HUDEP-2 (cell line): ENCODE measurements around the gene RABEPK.
"Not testable (repeated sequence)": the region's sequence is repeated elsewhere in the genome, so short reads cannot be mapped to it uniquely, and the experiment has no call there.

ENCODE experiments used
- DNase-seq, 76 experiments: peaks; one replicate each; lab custom pipeline; 2025; ENCODE audit not compliant: unreplicated experiment in 76 of 76; lab: John Stamatoyannopoulos, UW

RABEPK gene, protein sequence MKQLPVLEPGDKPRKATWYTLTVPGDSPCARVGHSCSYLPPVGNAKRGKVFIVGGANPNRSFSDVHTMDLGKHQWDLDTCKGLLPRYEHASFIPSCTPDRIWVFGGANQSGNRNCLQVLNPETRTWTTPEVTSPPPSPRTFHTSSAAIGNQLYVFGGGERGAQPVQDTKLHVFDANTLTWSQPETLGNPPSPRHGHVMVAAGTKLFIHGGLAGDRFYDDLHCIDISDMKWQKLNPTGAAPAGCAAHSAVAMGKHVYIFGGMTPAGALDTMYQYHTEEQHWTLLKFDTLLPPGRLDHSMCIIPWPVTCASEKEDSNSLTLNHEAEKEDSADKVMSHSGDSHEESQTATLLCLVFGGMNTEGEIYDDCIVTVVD

GRCh38 chr9:125200216-125201047 is at the start of gene RABEPK:
Gene RABEPK (plus strand): TSS chr9:125200542. CDS start chr9:125203014, 2,472 bp downstream.
- DNase-seq, result peak in 74 of 76 experiments; percentile 39 to 99 (median 80)

DNA sequence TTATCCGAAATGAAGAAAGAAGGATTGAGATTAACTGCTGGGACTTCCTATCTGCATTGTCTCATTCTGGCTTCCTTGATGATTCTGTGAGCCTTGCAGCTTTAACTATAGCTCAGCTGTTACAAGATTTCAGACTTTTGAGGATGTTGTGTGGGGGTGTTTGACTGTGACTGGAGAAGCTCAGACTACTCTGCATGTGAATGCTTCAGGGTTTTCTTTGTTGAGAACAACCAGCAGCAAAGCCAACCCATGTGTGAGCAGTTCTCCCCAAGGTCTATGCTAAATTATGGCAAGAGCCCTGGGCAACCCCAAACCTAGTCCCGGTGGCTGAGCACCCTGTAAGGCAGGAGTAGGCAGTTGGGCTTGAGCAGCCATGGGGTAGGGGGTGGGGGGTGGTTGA is 48.6 kb upstream of the RABEPK start:
- no peak for DNase-seq

DNA sequence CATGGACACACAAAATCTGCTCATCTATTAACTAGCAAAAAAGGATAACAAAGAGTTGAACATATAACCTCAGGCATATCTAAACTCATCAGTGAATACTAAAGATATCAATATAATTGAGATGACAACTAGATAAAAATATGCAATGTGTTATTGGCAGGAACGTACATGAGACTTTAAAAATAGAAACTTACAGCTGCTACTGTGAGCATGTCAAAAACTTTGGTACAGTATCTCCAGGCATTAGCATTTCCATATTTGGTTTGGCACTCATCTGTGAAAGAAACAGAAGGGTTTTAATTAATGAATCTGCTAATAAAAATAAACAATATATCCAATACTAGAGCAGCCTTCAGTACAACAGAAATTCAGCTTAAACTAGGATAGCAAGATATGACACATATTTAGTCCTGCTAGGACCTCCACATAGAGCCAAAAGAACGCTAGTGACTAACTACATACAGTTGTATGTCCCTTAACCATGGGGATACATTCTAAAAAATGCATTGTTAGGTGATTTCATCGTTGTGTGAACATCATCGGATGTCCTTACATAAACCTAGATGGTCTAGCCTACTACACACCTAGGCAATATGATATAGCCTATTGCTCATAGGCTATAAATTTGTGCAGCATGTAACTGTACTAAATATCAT is 46.5 kb upstream of the RABEPK start:
- DNase-seq, result no peak

GRCh38 chr9:125156551-125156950 is 43.8 kb upstream of the RABEPK start:
- DNase-seq, result no peak

DNA sequence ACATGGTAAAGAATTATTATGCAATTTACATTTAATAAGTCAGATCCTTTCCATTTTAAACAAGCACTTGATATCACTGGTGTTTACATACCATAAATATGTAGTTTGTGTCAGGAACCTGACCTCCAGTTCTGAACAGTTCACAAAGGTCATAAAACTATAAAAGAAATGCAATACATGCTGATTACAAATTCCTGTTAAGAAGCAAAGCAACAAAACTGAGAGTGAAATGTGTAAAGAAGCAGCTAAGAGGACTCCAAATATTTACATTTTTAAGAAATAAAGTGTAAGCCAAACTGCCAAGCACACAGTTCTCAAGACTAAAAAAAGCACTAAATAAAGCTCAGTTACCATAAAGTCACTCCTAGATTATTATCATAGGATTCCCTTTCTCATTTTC is 39.6 kb upstream of the RABEPK start:
- no peak for DNase-seq

DNA sequence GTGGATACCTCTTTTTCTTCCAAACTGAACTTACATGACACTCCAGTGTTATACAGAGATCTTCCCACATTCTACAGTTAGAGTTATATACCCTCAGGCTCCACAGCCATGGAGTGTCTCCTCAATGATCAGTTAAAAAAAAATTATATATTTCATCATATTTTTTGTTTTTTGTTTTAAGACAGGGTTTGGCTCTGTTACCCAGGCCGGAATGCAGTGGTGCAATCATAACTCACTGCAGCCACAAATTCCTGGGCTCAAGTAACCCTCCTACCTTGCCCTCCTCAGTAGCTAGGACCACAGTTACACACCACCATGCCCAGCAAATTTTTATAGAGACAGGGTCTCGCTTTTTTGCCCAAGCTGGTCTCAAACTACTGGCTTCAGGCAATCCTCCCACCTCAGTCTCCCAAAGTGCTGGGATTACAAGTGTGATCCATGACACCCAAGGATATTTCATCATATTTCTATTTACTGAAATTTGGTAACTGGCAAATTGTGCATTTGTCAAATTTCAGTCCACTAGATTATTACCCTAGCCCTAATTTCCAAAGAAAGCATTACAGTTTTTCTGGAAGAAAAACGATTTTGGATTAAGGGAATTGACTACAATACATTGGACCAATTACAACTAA is 38.9 kb upstream of the RABEPK start:
- no peak for DNase-seq

DNA sequence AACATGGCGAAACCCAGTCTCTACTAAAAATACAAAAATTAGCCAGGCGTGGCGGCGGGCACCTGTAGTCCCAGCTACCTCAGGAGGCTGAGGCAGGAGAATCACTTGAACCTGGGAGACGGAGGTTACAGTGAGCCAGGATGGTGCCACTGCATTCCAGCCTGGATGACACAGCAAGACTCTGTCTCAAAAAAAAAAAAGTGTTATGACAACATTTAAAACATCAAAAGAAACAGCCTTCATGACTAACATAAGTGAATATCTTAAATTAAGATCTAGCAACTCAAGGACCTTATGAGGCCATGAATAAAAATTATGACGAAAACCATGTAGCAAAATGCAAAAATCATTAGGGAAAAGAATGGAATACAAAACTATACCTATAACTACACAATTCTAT is 37.5 kb upstream of the RABEPK start:
- DNase-seq, result not testable (repeated sequence)

DNA sequence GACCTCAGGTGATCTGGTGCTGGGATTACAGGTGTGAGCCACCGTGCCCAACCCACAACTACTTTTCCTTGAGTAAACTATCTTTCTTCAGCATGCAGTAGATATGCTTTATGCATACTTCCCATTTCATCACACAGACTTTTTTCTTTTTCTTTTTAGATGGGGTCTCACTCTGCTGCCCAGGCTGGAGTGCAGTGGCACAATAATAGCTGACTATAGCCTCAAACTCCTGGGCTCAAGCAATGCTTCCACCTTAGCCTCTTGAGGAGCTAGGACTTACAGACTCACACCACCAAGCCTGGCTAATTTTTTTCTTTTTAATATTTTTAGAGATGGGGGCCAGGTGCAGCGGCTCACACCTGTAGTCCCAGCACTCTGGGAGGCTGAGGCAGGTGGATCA is 33.6 kb upstream of the RABEPK start:
- DNase-seq, result no peak

GRCh38 chr9:125169895-125170294 is 30.4 kb upstream of the RABEPK start:
- no peak for DNase-seq

DNA sequence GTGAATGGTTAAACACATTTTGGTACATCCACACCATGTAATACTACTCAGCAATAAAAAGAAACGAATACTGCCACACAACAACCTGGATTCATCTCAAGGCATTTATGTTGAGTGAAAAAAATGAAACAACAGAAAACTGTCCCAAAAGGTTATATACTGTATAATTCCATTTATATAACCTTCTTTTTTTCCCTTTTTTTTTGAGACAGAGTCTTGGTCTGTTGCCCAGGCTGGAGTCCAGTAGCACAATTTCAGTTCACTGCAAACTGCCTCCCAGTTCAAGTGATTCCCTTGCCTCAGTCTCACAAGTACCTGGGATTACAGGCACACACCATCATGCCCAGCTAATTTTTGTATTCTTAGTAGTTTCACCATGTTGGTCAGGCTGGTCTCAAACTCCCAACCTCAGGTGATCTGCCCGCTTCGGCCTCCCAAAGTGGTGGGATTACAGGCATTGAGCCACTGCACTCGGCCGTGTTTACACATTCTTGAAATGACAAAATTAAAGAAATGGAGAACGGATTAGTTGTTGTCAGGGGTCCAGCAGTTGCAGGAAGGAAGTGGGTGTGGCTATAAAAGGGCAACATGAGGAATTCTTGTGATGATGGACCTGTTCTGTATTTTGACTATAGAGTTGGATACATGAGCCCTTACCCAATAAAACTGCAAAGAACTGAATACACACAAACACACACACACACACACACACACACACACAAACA is 28.1 kb upstream of the RABEPK start:
- DNase-seq, result no peak

GRCh38 chr9:125176636-125177035 is 23.7 kb upstream of the RABEPK start:
- no peak for DNase-seq

- DNase-seq, result no peak
These were observed 22.5 kb upstream of the RABEPK start for GRCh38 chr9:125177888-125178287.

DNA sequence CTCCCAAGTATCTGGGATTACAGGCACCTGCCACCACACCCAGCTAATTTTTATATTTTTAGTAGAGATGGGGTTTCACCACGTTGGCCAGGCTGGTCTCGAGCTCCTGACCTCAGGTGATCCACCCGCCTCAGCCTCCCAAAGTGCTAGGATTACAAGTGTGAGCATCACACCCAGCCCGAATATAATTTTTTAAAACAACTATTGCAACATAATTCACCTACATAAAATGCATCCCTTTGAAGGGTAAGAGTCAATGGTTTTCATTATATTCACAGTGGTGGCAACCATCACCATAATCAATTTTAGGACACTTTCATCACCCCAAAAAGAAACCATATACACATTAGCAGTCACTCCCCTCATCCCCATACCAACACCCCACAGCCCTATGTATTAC is 20.6 kb upstream of the RABEPK start:
- not testable (repeated sequence) for DNase-seq

GRCh38 chr9:125180876-125181275 is 19.5 kb upstream of the RABEPK start:
- no peak for DNase-seq

GRCh38 chr9:125181756-125182155 is 18.6 kb upstream of the RABEPK start:
- not testable (repeated sequence) for DNase-seq

- DNase-seq, result no peak
These were observed 17.3 kb upstream of the RABEPK start for GRCh38 chr9:125183054-125183453.

- DNase-seq, result no peak
These were observed 16.8 kb upstream of the RABEPK start for GRCh38 chr9:125183561-125183960.

GRCh38 chr9:125189011-125189360 is 11.4 kb upstream of the RABEPK start:
- peak in 7 of 76 experiments; percentile 1 to 32 (median 20) for DNase-seq

- peak; percentile 29 to 96 (median 90) for DNase-seq
These were observed 10.7 kb upstream of the RABEPK start, which contains the start of gene PPP6C for GRCh38 chr9:125189361-125190289. Gene PPP6C (minus strand): TSS chr9:125189803. CDS start chr9:125189718, 85 bp downstream.
